Stomach (tissue), 9 donors: ENCODE measurements around the gene GRIPAP1. TPM values are rescaled to one million over a fixed set of nuclear protein-coding genes. Genes with fewer than 3 reads are reported as not detected.

Experiments used
- DNase-seq, 2 donors: peaks; one replicate each; pipeline versions ENCODE4 v3.0.0 to v3.0.0-alpha.2; 2013 to 2019
- H3K27ac ChIP-seq, 5 donors: fragments of 200-600 bp in 4 of 5; sonication (generic) in 4 of 5; one replicate each; pipeline ENCODE4 v1.5.1; 2013 to 2019; ENCODE audit warnings: mild to moderate bottlenecking in 1 of 5, moderate library complexity in 1 of 5
- H3K27me3 ChIP-seq, 3 donors: fragments of 200-600 bp; sonication (generic); one replicate each; pipeline ENCODE4 v1.5.1; 2017 to 2019; ENCODE audit warnings: mixed run types in 1 of 3
- H3K36me3 ChIP-seq, 4 donors: fragments of 200-600 bp; sonication (generic); 1 replicate in 3 of 4; 2 replicates in 1 of 4; pipeline ENCODE4 v1.5.1; 2016 to 2019
- H3K4me1 ChIP-seq, 4 donors: fragments of 200-600 bp; sonication (generic); one replicate each; pipeline ENCODE4 v1.5.1; 2016 to 2019
- H3K4me3 ChIP-seq, 4 donors: fragments of 200-600 bp; sonication (generic) in 3 of 4; one replicate each; pipeline ENCODE4 v1.5.1; 2016 to 2019; ENCODE audit warnings: mild to moderate bottlenecking in 1 of 4
- H3K9me3 ChIP-seq, 4 donors: fragments of 200-600 bp; sonication (generic); one replicate each; pipeline ENCODE4 v1.5.1; 2016 to 2019
- EP300 ChIP-seq: sonication (generic); formaldehyde crosslinking; IDR thresholded peaks from one replicate; pipeline ENCODE4 v1.6.1; 2017; ENCODE audit warnings: antibody characterized with exemption
- POLR2A ChIP-seq, 4 donors: fragments of 450-650 bp; IDR thresholded peaks; one replicate each; pipeline ENCODE4 v1.6.1; 2016; ENCODE audit warnings: antibody characterized with exemption in 4 of 4, control low read depth in 2 of 4, mild to moderate bottlenecking in 1 of 4, moderate library complexity in 1 of 4
- POLR2AphosphoS5 ChIP-seq, 3 donors: sonication (generic); formaldehyde crosslinking; IDR thresholded peaks; one replicate each; pipeline ENCODE4 v1.6.1; 2016; ENCODE audit warnings: antibody characterized with exemption in 3 of 3
- WGBS, 5 donors: extraction: QIAGEN DNeasy Blood & Tissue Kit in 3 of 5; methylation state at CpG; one replicate each; pipeline versions ENCODE4 v1.1.5 to v1.1.7; 2013 to 2018; 5-methylcytosine and 5-hydroxymethylcytosine counted together
- intact Hi-C: fragments of 100-400 bp; cut with DNase I; formaldehyde crosslinking; loops from one replicate; pipeline ENCODE4 v1.15.1; 2023; ENCODE audit warnings: low total_unique reads
- polyA plus RNA-seq, 3 donors: library from polyadenylated mRNA; stranded (reverse); fragments of 200-250 nt; gene quantifications; one replicate each; pipeline ENCODE4 v1.2.3, GENCODE V29; 2013
- total RNA-seq, 5 donors: library from RNA; depleted of rRNA; stranded (reverse); fragments of >200 nt; gene quantifications; one replicate each; pipeline versions ENCODE4 v1.1.0 to v1.2.3, GENCODE V29; 2014 to 2016
- TF ChIP-seq, protein P1 (sequence below), 7 experiments: fragments of 450-650 bp in 4 of 7; fragments of 200-600 bp in 3 of 7; sonication (generic) in 3 of 7; IDR thresholded peaks; one replicate each; pipeline ENCODE4 v1.5.1; 2016 to 2019; ENCODE audit warnings: antibody characterized with exemption in 7 of 7, control low read depth in 2 of 7, mild to moderate bottlenecking in 1 of 7
- donor health status: healthy with polysubstance abuse.
- donor health status: Bipolar disorder and iron deficiency.
- donor health status: healthy.

GRIPAP1 gene
- total and polyA plus RNA-seq, 8 donors = 15.6 to 127 (median 32.9) TPM

DNA sequence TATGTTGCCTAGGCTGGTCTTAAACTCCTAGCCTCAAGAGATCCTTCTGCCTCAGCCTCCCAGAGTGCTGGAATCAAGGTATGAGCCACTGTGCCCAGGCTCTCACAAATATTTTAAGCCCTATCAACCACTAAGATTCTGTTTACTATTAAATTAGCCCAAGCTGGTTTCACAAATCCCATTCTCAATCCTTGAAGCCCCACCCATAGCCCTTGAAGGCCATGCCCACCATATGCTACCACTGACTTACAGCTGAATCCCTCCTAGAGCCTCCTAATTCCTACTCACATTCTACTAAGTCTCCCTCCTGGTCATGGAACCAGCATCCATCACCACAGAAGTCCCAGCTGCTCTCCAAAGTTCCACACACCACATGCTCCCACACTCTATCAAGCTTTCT, 9.7 kb downstream of the GRIPAP1 start:
- H3K27ac ChIP-seq = no peak overlapping the region
- TF ChIP-seq POLR2AphosphoS5 (IDR thresholded peaks at IDR 0.05) (no peak), POLR2A (IDR thresholded peaks at IDR 0.05) (no peak), EP300 (no peak)
- TF ChIP-seq, protein P1, sequence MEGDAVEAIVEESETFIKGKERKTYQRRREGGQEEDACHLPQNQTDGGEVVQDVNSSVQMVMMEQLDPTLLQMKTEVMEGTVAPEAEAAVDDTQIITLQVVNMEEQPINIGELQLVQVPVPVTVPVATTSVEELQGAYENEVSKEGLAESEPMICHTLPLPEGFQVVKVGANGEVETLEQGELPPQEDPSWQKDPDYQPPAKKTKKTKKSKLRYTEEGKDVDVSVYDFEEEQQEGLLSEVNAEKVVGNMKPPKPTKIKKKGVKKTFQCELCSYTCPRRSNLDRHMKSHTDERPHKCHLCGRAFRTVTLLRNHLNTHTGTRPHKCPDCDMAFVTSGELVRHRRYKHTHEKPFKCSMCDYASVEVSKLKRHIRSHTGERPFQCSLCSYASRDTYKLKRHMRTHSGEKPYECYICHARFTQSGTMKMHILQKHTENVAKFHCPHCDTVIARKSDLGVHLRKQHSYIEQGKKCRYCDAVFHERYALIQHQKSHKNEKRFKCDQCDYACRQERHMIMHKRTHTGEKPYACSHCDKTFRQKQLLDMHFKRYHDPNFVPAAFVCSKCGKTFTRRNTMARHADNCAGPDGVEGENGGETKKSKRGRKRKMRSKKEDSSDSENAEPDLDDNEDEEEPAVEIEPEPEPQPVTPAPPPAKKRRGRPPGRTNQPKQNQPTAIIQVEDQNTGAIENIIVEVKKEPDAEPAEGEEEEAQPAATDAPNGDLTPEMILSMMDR (IDR thresholded peaks at IDR 0.05) = no peak
- intact Hi-C loops = no loop called here
- H3K4me1 ChIP-seq = no peaks in the 10 kb centered on the region
- peaks cover 7 to 93% (median 86%) of the 10 kb centered on the region in 4 donors for H3K36me3 ChIP-seq
- H3K4me3 ChIP-seq = no peak overlapping the region
- H3K27me3 ChIP-seq = no peaks in the 10 kb centered on the region
- no peak for DNase-seq
- peaks cover 0 to 6% (median 0%) of the 10 kb centered on the region in 4 donors for H3K9me3 ChIP-seq

DNA sequence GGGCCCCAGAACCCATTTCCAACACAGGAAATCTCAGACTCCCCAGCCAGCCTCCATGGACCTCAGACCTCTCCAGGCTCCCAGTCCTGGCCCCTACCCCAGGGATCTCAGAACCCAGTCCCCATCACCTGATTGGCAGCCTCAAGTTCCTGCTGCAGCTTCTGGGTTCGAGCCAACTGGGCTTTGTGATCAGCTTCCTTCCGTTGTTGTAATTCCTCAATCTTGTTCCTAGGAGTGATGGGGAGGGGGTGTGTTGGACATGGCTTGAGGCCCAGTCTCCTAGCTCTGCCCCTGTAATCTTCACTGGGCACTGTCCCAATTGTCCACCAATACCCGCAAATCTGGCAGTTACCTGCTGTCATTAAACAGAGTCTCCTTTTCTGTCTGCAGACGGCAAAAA, 12.6 kb downstream of the GRIPAP1 start:
- H3K27ac ChIP-seq = no peak overlapping the region
- H3K4me3 ChIP-seq = no peak overlapping the region
- no peaks in the 10 kb centered on the region for H3K4me1 ChIP-seq
- no peaks in the 10 kb centered on the region for H3K9me3 ChIP-seq
- intact Hi-C loops = no loop called here
- peaks cover 7 to 83% (median 76%) of the 10 kb centered on the region in 4 donors for H3K36me3 ChIP-seq
- no peaks in the 10 kb centered on the region for H3K27me3 ChIP-seq
- DNase-seq = no peak
- TF ChIP-seq POLR2A (IDR thresholded peaks at IDR 0.05) (no peak), POLR2AphosphoS5 (IDR thresholded peaks at IDR 0.05) (no peak), EP300 (no peak)
- TF ChIP-seq, protein P1 (IDR thresholded peaks at IDR 0.05) = no peak
- 64 to 100% (median 77%) methylated on average over 1 to 4 of the region's 4 CpGs for WGBS, 5 donors

DNA sequence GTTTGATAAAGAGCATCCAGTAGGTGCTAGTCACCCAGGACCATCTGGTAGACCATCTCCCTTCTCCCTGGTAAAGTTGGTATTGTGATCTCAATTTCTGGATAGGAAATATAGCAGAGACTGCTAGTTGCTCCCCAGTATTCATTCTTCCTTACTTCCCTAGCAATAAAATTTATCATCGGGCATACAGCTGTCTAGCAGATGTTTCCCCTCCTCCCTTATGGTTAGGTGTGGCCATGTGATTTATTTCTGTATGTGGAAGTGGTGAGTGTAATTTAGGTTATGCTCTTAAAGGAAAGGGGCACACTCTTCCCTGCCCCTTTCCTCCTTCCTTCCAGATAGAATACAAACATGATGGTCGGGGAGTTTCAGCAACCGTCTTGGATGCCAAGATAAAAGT, 18.2 kb downstream of the GRIPAP1 start:
- intact Hi-C loops = no loop called here
- WGBS, 5 donors = 82 to 91% (median 87%) methylated on average over 3 of the region's 3 CpGs
- TF ChIP-seq EP300 (no peak), POLR2A (IDR thresholded peaks at IDR 0.05) (no peak), POLR2AphosphoS5 (IDR thresholded peaks at IDR 0.05) (no peak)
- TF ChIP-seq, protein P1 (IDR thresholded peaks at IDR 0.05) = no peak

DNA sequence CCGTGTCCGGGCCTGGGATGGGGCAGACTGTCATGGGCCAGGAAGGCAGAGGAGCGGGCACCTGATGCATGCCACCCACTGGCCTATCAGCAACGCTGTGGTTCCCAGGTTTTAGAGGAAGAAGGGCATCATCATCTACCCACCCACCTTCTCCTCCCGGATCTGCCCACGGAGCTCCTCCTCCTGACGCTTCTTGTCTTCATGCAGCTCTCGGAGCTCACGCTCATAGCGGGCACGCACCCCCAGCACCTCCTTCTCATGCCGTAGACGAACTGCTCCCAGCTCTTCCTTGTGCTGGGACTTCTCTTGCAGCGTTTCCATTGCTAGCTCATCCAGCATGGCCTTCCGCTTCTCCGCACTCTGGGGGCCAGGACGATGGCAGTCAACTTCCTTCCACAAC, 19.0 kb downstream of the GRIPAP1 start:
- no peak for DNase-seq
- TF ChIP-seq, protein P1 (IDR thresholded peaks at IDR 0.05) = no peak
- TF ChIP-seq POLR2A (IDR thresholded peaks at IDR 0.05) (no peak), EP300 (no peak), POLR2AphosphoS5 (IDR thresholded peaks at IDR 0.05) (no peak)
- no peak overlapping the region for H3K27ac ChIP-seq
- no peak overlapping the region for H3K4me3 ChIP-seq
- intact Hi-C loops = no loop called here
- H3K27me3 ChIP-seq = no peaks in the 10 kb centered on the region
- H3K36me3 ChIP-seq = peaks cover 0 to 84% (median 73%) of the 10 kb centered on the region in 4 donors
- WGBS, 5 donors = 79 to 95% (median 87%) methylated on average over 9 to 17 of the region's 17 CpGs
- H3K4me1 ChIP-seq = no peaks in the 10 kb centered on the region
- no peaks in the 10 kb centered on the region for H3K9me3 ChIP-seq

More for the DNA sequence above, 18.2 kb downstream of the GRIPAP1 start:
- no peaks in the 10 kb centered on the region for H3K27me3 ChIP-seq
- DNase-seq = no peak
- H3K9me3 ChIP-seq = no peaks in the 10 kb centered on the region
- no peak overlapping the region for H3K27ac ChIP-seq
- no peak overlapping the region for H3K4me3 ChIP-seq
- H3K4me1 ChIP-seq = no peaks in the 10 kb centered on the region
- H3K36me3 ChIP-seq = peaks cover 0 to 84% (median 75%) of the 10 kb centered on the region in 4 donors
